Measurements from ENCODE around the gene TNF.

GRCh38 chr6:31559958-31560696 lies 15.2 kb upstream of the TNF start:
- TF ChIP-seq, protein P1, sequence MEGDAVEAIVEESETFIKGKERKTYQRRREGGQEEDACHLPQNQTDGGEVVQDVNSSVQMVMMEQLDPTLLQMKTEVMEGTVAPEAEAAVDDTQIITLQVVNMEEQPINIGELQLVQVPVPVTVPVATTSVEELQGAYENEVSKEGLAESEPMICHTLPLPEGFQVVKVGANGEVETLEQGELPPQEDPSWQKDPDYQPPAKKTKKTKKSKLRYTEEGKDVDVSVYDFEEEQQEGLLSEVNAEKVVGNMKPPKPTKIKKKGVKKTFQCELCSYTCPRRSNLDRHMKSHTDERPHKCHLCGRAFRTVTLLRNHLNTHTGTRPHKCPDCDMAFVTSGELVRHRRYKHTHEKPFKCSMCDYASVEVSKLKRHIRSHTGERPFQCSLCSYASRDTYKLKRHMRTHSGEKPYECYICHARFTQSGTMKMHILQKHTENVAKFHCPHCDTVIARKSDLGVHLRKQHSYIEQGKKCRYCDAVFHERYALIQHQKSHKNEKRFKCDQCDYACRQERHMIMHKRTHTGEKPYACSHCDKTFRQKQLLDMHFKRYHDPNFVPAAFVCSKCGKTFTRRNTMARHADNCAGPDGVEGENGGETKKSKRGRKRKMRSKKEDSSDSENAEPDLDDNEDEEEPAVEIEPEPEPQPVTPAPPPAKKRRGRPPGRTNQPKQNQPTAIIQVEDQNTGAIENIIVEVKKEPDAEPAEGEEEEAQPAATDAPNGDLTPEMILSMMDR (conservative IDR thresholded peaks at IDR 0.05; ENCODE audit: low read length): no peak
- TF ChIP-seq EZH2phosphoT487 (IDR thresholded peaks at IDR 0.05; ENCODE audit: borderline replicate concordance, low read depth, low read length): no peak
